Chondrocyte (in vitro differentiated cells): Measurements from ENCODE around the gene PRAMEF10. TPM values are rescaled to one million over a fixed set of nuclear protein-coding genes. Genes with fewer than 3 reads are reported as not detected.
"Not testable (repeated sequence)": the region's sequence is repeated elsewhere in the genome, so short reads cannot be mapped to it uniquely, and the experiment has no call there.

ENCODE experiments used
- DNase-seq: peaks from one replicate; pipeline ENCODE4 v3.0.0; 2021; ENCODE audit warnings: mixed read lengths, low spot score
- H3K27ac Mint-ChIP-seq: one replicate; pipeline ENCODE4 v1.8.0; 2021; ENCODE audit warnings: mild to moderate bottlenecking, moderate library complexity, mixed read lengths; ENCODE audit not compliant: unreplicated experiment
- H3K27me3 Mint-ChIP-seq: 2 replicates; pipeline ENCODE4 v1.8.0; 2021; ENCODE audit warnings: low read depth, mixed read lengths
- H3K36me3 Mint-ChIP-seq: 2 replicates; pipeline ENCODE4 v1.8.0; 2021; ENCODE audit warnings: low read depth, mixed read lengths
- H3K4me1 Mint-ChIP-seq: 2 replicates; pipeline ENCODE4 v1.8.0; 2021; ENCODE audit warnings: low read depth, mild to moderate bottlenecking, mixed read lengths
- H3K4me3 Mint-ChIP-seq: one replicate; pipeline ENCODE4 v1.8.0; 2021; ENCODE audit warnings: mild to moderate bottlenecking, moderate library complexity, mixed read lengths; ENCODE audit not compliant: unreplicated experiment
- H3K9me3 Mint-ChIP-seq: 2 replicates; pipeline ENCODE4 v1.8.0; 2021; ENCODE audit warnings: low read depth, mixed read lengths
- CTCF ChIP-seq: fragments of 200-600 bp; sonication (generic); IDR thresholded peaks from 2 replicates; pipeline ENCODE4 v1.5.0; 2021; ENCODE audit warnings: antibody characterized with exemption, mild to moderate bottlenecking, moderate library complexity
- total RNA-seq: library from RNA; stranded (reverse); gene quantifications from 3 replicates; pipeline ENCODE4 v1.2.1, GENCODE V29; 2021

Gene PRAMEF10
- total RNA-seq, 1 donor from 2014 or later = not detected

GRCh38 chr1:12851779-12852178 is 46.3 kb downstream of the PRAMEF10 start:
- no peaks in the 10 kb centered on the region for H3K27me3 Mint-ChIP-seq
- no peak overlapping the region for H3K27ac Mint-ChIP-seq
- H3K4me1 Mint-ChIP-seq = no peaks in the 10 kb centered on the region
- no peak for DNase-seq
- no peak for TF ChIP-seq CTCF
- no peaks in the 10 kb centered on the region for H3K36me3 Mint-ChIP-seq
- peaks cover 29% of the 10 kb centered on the region for H3K9me3 Mint-ChIP-seq
- no peak overlapping the region for H3K4me3 Mint-ChIP-seq

- not testable (repeated sequence) for H3K27ac Mint-ChIP-seq, H3K4me3 Mint-ChIP-seq, H3K36me3 Mint-ChIP-seq, H3K27me3 Mint-ChIP-seq, DNase-seq, H3K4me1 Mint-ChIP-seq
- H3K9me3 Mint-ChIP-seq = peaks cover 30% of the 10 kb centered on the region
Measured at GRCh38 chr1:12848620-12849019, 49.5 kb downstream of the PRAMEF10 start, which contains the start of gene HNRNPCL1. Gene HNRNPCL1, minus strand, starts transcription at chr1:12848720. Its CDS starts 431 bp downstream, at chr1:12848289.

Other genes starting within 250 kb of the PRAMEF10 start
- not detected in 3 replicates for gene AADACL3, start 182.2 kb downstream of the PRAMEF10 start, total RNA-seq
- not detected in 3 replicates for gene CFAP107, start 152.1 kb downstream of the PRAMEF10 start, total RNA-seq
- not detected in 3 replicates for gene PRAMEF12, start 124.5 kb downstream of the PRAMEF10 start, total RNA-seq
- gene PRAMEF1, start 106.9 kb downstream of the PRAMEF10 start, total RNA-seq = not detected in 3 replicates
- not detected in 3 replicates for gene PRAMEF11, start 66.9 kb downstream of the PRAMEF10 start, total RNA-seq
- not detected in 3 replicates for gene HNRNPCL1, start 49.5 kb downstream of the PRAMEF10 start, total RNA-seq
- not detected in 3 replicates for gene PRAMEF2, start 41.2 kb downstream of the PRAMEF10 start, total RNA-seq
- not detected in 3 replicates for gene PRAMEF4, start 12.1 kb downstream of the PRAMEF10 start, total RNA-seq
- gene PRAMEF7, start 18.3 kb upstream of the PRAMEF10 start, total RNA-seq = not detected in 3 replicates
- gene PRAMEF6, start 49.3 kb upstream of the PRAMEF10 start, total RNA-seq = not detected in 3 replicates
- gene PRAMEF27, start 158.3 kb upstream of the PRAMEF10 start, total RNA-seq = not detected in 3 replicates
- not detected in 3 replicates for gene HNRNPCL3, start 162.5 kb upstream of the PRAMEF10 start, total RNA-seq
- gene PRAMEF25, start 172.5 kb upstream of the PRAMEF10 start, total RNA-seq = not detected in 3 replicates
- not detected in 3 replicates for gene HNRNPCL2, start 218.6 kb upstream of the PRAMEF10 start, total RNA-seq